Epithelial cell of proximal tubule (primary cell): Measurements from ENCODE around the gene CARD11. TPM values are rescaled to one million over a fixed set of nuclear protein-coding genes. Genes with fewer than 3 reads are reported as not detected.

ENCODE experiments used
- DNase-seq: peaks from one replicate; pipeline ENCODE4 v3.0.0-alpha.2; 2011; ENCODE audit warnings: low read depth
- H3K4me3 ChIP-seq: 2 replicates; pipeline ENCODE4 v1.5.1; 2011; ENCODE audit warnings: low read depth, mild to moderate bottlenecking, low read length
- CTCF ChIP-seq: conservative IDR thresholded peaks from 2 replicates; pipeline ENCODE4 v1.5.1; 2012; ENCODE audit warnings: low read depth, mild to moderate bottlenecking, low read length
- total RNA-seq: library from RNA; depleted of rRNA; stranded (reverse); fragments of >200 nt; gene quantifications from 2 replicates; pipeline ENCODE4 v1.2.3, GENCODE V29; 2015

The CARD11 gene
- total RNA-seq, 1 donor from 2014 or later, result 18.7 TPM

GRCh38 chr7:3033581-3033980 is 10.1 kb downstream of the CARD11 start:
- TF ChIP-seq CTCF, result no peak
- no peak overlapping the region for H3K4me3 ChIP-seq
- DNase-seq, result no peak

GRCh38 chr7:3033136-3033535 is 10.5 kb downstream of the CARD11 start:
- H3K4me3 ChIP-seq, result no peak overlapping the region
- no peak for TF ChIP-seq CTCF
- DNase-seq, result no peak

- no peak for TF ChIP-seq CTCF
- no peak for DNase-seq
- no peak overlapping the region for H3K4me3 ChIP-seq
These were observed 11.4 kb downstream of the CARD11 start for GRCh38 chr7:3032256-3032655.

GRCh38 chr7:3029138-3029537 is 14.5 kb downstream of the CARD11 start:
- DNase-seq, result no peak
- H3K4me3 ChIP-seq, result no peak overlapping the region
- no peak for TF ChIP-seq CTCF

- H3K4me3 ChIP-seq, result no peak overlapping the region
- TF ChIP-seq CTCF, result no peak
- no peak for DNase-seq
These were observed 14.9 kb downstream of the CARD11 start for GRCh38 chr7:3028758-3029093.

- no peak for TF ChIP-seq CTCF
- DNase-seq, result peak; percentile 30
- peak overlapping the region; percentile 14 for H3K4me3 ChIP-seq
These were observed 15.5 kb downstream of the CARD11 start for GRCh38 chr7:3028071-3028757.

GRCh38 chr7:3027005-3027845 is 16.4 kb downstream of the CARD11 start:
- DNase-seq, result no peak
- TF ChIP-seq CTCF, result no peak
- H3K4me3 ChIP-seq, result no peak overlapping the region
